Breast epithelium (tissue), 3 donors: Measurements from ENCODE around the gene SEMA4D.

Experiments used
- CTCF ChIP-seq, 3 donors: fragments of 450-650 bp; IDR thresholded peaks; one replicate each; pipeline ENCODE4 v1.5.1; 2016 to 2017; ENCODE audit warnings: antibody characterized with exemption in 3 of 3, mild to moderate bottlenecking in 3 of 3, moderate library complexity in 3 of 3
- POLR2A ChIP-seq: fragments of 450-650 bp; IDR thresholded peaks from one replicate; pipeline ENCODE4 v1.6.1; 2016; ENCODE audit warnings: antibody characterized with exemption, mild to moderate bottlenecking, moderate library complexity
- POLR2AphosphoS5 ChIP-seq, 3 donors: sonication (generic); formaldehyde crosslinking; IDR thresholded peaks; one replicate each; pipeline ENCODE4 v1.6.1; 2017; ENCODE audit warnings: antibody characterized with exemption in 3 of 3

- TF ChIP-seq POLR2AphosphoS5 (IDR thresholded peaks at IDR 0.05): no peak
- TF ChIP-seq CTCF (IDR thresholded peaks at IDR 0.05): no peak
- TF ChIP-seq POLR2A: no peak
Observed at GRCh38 chr9:89404074-89404473, 93.8 kb downstream of the SEMA4D start.
